Lower leg skin (tissue), 4 donors: Measurements from ENCODE around the gene HSD17B4. TPM values are rescaled to one million over a fixed set of nuclear protein-coding genes. Genes with fewer than 3 reads are reported as not detected.

Source experiments
- DNase-seq, 2 donors: peaks; one replicate each; pipeline ENCODE4 v3.0.0-alpha.2; 2019; ENCODE audit warnings: low spot score in 2 of 2
- H3K4me3 ChIP-seq: fragments of 200-600 bp; sonication (generic); 2 replicates; pipeline ENCODE4 v1.5.1; 2017; ENCODE audit warnings: mild to moderate bottlenecking, low read depth; ENCODE audit not compliant: poor library complexity, severe bottlenecking
- POLR2A ChIP-seq, 2 donors: fragments of 450-650 bp; IDR thresholded peaks; one replicate each; pipeline ENCODE4 v1.6.1; 2016 to 2017; ENCODE audit warnings: antibody characterized with exemption in 2 of 2, mild to moderate bottlenecking in 1 of 2, moderate library complexity in 1 of 2
- WGBS, 2 donors: methylation state at CpG; one replicate each; pipeline ENCODE4 v1.1.5; 2018; 5-methylcytosine and 5-hydroxymethylcytosine counted together
- intact Hi-C: fragments of 100-400 bp; cut with DNase I; formaldehyde crosslinking; loops from one replicate; pipeline ENCODE4 v1.15.0; 2023; ENCODE audit warnings: low total_unique reads
- total RNA-seq, 4 donors: library from RNA; depleted of rRNA; stranded (reverse); fragments of >200 nt; gene quantifications; one replicate each; pipeline ENCODE4 v1.1.0, GENCODE V29; 2016
- TF ChIP-seq, protein P1 (sequence below), 3 donors: fragments of 450-650 bp; IDR thresholded peaks; one replicate each; pipeline ENCODE4 v1.5.1; 2016; ENCODE audit warnings: antibody characterized with exemption in 3 of 3, mild to moderate bottlenecking in 3 of 3, moderate library complexity in 2 of 3

The HSD17B4 gene
- total RNA-seq, 4 donors from 2014 or later: 88.6 to 176 (median 132) TPM

DNA sequence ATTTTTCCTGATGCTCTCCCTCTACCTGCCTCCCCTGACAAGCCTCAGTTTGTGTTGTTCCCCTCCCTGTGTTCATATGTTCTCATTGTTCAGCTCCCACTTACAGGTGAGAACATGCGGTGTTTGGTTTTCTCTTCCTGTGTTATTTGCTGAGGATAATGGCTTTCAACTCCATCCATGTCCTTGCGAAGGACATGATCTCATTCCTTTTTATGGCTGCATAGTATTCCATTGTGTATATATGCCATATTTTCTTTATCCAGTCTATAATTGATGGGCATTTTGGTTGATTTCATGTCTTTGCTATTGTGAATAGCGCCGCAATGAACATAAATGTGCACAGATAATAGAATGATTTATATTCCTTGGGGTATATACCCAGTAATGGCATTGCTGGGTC, 99.5 kb downstream of the HSD17B4 start:
- no peak for DNase-seq
- intact Hi-C loops: no loop called here
- no peak for TF ChIP-seq POLR2A (IDR thresholded peaks at IDR 0.05)
- TF ChIP-seq, protein P1, sequence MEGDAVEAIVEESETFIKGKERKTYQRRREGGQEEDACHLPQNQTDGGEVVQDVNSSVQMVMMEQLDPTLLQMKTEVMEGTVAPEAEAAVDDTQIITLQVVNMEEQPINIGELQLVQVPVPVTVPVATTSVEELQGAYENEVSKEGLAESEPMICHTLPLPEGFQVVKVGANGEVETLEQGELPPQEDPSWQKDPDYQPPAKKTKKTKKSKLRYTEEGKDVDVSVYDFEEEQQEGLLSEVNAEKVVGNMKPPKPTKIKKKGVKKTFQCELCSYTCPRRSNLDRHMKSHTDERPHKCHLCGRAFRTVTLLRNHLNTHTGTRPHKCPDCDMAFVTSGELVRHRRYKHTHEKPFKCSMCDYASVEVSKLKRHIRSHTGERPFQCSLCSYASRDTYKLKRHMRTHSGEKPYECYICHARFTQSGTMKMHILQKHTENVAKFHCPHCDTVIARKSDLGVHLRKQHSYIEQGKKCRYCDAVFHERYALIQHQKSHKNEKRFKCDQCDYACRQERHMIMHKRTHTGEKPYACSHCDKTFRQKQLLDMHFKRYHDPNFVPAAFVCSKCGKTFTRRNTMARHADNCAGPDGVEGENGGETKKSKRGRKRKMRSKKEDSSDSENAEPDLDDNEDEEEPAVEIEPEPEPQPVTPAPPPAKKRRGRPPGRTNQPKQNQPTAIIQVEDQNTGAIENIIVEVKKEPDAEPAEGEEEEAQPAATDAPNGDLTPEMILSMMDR (IDR thresholded peaks at IDR 0.05): no peak
- 99 to 100% methylated on average over 4 of the region's 4 CpGs for WGBS, 2 donors
- H3K4me3 ChIP-seq: no peak overlapping the region

DNA sequence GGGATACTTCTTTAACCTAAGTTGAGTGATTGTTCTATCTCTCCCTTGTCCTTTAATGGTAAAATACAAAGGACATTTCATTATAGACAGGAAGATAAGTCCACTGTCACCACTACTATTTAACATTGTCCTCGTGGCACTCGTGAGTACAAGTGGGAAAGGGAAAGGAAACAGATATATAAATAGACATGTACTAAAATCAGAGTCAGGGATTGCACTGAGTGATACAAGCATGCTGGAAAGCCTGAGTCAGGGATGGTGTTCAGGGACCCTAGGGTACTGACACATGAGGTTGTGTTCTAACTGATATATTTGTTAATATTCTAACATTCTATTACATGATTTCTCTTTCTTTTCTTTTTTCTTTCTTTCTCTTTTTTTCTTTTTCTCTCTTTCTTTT, 102.3 kb downstream of the HSD17B4 start:
- WGBS, 2 donors: 68 to 78% methylated on average over 2 of the region's 2 CpGs
- TF ChIP-seq, protein P1 (IDR thresholded peaks at IDR 0.05): no peak
- TF ChIP-seq POLR2A (IDR thresholded peaks at IDR 0.05): no peak
- DNase-seq: no peak
- no peak overlapping the region for H3K4me3 ChIP-seq
- intact Hi-C loops: no loop called here

DNA sequence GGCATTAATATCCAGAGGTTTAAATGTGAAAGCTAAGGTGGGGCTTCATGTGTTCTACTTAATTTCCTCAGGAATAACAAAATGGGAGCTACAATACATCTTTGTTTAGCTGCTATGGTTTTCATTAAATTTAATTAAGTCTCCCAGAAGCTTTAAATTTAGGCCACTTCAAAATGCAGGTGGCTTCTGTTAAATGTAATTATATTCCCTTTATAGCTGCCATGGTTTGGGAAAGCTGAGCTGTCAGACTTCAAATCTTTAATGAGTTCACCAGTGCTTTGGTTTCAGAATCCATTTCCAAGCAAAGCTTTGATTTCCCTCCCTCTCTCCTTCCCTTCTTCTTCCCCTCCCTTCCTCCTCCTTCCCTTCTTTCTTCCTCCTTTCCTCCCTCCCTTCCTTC, 118.6 kb downstream of the HSD17B4 start:
- no peak for TF ChIP-seq POLR2A (IDR thresholded peaks at IDR 0.05)
- TF ChIP-seq, protein P1 (IDR thresholded peaks at IDR 0.05): no peak
- no peak overlapping the region for H3K4me3 ChIP-seq
- no peak for DNase-seq
- intact Hi-C loops: no loop called here

DNA sequence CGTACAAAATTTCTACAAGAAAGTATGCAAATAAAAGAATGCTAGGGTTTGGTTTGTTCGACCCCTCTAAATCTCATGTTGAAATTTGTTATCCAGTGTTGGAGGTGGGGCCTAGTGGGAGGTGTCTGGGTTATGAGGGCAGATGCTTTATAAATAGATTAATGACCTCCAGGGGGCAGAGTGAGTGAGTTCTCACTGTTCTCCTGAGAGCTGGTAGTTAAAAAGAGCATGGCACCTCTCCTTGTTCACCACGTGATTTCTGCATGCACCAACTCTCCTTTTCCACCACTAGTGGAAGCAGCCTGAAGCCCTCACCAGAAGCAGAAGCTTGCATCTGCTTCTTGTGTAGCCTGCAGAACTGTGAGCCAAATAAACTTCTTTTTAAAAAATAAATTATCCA, 126.6 kb downstream of the HSD17B4 start:
- 68 to 73% methylated on average over 3 of the region's 3 CpGs for WGBS, 2 donors

DNA sequence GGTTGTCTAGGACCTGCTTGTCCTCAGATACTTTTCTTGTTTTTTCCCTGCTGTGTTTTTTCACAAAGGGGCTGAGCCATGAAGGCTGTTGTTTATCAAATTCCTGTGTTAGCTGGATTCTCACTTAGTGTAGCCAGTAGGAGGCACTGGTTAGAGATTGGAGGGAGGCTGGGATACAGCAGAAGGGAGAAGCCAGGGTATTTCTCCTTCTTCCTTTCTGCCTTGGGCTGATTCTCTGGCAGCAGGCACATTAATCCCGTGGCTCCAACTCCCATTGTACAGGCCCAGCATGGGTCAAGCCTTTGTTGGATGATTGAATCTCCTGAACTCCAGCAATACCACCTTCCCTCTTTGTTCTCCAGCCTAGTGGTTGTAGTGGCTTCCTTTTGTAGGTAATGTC, 130.7 kb downstream of the HSD17B4 start:
- TF ChIP-seq, protein P1 (IDR thresholded peaks at IDR 0.05): no peak
- no peak for TF ChIP-seq POLR2A (IDR thresholded peaks at IDR 0.05)
- 39 to 92% methylated on average over 1 of the region's 1 CpG for WGBS, 2 donors
- no peak for DNase-seq
- intact Hi-C loops: no loop called here
- no peak overlapping the region for H3K4me3 ChIP-seq

More for the DNA sequence above, 126.6 kb downstream of the HSD17B4 start:
- TF ChIP-seq, protein P1 (IDR thresholded peaks at IDR 0.05): no peak
- TF ChIP-seq POLR2A (IDR thresholded peaks at IDR 0.05): no peak
- no peak for DNase-seq
- no peak overlapping the region for H3K4me3 ChIP-seq
- intact Hi-C loops: no loop called here

DNA sequence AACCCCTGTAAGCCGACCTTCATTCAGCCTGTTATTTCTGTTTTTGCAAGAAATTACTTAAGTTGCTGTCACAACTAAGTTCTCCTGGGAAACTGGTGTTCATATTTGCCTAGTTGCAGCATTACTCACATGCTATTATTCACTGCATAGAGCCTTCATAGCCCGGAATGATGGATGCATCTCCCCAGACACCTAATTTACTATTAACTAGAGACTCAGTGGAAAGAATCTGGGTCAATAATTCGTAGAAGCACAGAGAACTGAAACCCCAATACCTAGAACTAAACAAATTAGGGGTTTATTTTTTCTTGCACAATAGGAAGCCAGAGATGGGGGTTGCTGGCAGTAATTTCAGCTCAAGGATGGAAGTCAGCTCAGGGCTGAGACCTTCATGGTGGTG, 131.4 kb downstream of the HSD17B4 start:
- TF ChIP-seq POLR2A (IDR thresholded peaks at IDR 0.05): no peak
- TF ChIP-seq, protein P1 (IDR thresholded peaks at IDR 0.05): no peak
- 68 to 71% methylated on average over 3 of the region's 3 CpGs for WGBS, 2 donors

More for the DNA sequence above, 131.4 kb downstream of the HSD17B4 start:
- DNase-seq: no peak
- no peak overlapping the region for H3K4me3 ChIP-seq
- intact Hi-C loops: no loop called here
